NCI-H1694 treated with DMSO at 0.1 percent for 48 hours (cell line): ENCODE data around the gene AGBL1.
A peak's percentile ranks its signal among the peaks of the same experiment; 100 is the strongest.

Experiments
- DNase-seq: peaks from one replicate; lab custom pipeline; 2025; lab: John Stamatoyannopoulos, UW

AGBL1 gene

DNA sequence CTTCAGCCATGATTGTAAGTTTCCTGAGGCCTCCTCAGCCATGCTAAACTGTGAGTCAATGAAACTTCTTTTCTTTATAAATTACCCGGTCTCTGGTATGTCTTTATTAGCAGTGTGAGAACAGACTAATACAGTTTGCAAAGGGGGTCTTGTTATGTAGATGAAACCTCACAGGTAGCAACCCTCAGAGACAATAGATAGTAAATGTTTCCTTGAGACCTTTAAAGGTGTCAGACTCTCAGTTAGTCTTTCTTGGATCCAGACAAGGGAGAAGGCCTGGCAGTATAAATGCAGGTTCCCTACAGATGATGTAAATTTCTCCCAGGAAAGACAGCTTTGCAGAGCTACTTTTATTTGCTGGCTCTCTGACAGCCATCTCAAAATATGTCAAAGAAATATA is 510.8 kb downstream of the AGBL1 start:
- no peak for DNase-seq

DNA sequence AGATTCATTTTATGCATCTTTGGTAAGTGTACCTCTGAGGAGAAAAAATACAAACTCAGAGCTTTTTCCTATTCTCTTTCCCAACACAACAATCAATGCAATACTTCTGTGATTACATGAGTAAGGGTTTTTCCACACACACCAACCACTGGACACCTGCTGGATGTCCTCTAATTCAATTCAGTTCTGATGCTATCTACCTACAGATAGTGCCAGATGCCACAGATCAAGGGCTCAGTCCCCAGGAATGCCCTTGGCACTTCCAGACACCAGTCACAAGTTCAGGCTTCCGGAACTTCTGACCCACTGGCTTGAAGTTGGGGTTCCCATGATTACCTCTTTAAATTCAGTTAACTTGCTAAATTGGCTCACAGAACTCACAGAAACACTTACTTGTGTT is 511.5 kb downstream of the AGBL1 start:
- no peak for DNase-seq

DNA sequence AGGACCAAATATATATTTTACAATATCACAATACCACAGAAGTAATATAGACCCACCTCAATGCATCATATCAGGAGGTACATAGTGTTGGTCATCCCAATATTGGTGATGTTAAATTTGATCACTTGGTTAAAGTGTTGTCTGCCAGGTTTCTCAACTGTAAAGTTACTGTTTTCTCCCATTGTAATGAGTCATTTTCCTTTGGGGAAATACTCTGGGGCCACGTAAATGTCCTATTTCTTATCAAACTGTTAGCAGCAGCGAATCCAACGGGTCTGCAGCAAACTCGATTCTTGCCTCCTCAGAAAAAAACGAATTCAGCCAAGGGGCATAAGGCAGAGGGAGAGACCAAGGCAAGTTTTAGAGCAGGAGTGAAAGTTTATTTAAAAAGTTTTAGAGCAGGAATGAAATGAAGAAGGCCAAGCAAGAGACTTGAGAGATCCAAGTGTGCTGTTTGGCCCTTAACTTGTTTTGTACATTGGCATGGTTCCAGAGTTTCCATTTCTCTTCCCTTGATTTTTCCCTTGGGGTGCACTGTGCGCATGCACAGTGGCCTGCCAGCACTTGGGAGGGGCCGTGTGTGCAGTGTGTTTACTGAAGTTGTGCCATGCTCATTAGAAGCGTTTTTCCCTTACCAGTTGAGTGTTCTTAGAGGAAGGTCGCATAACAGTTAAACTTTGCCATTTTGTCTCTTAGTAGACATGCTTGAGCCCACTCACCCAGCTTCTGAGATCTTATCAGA is 512.5 kb downstream of the AGBL1 start:
- no peak for DNase-seq

DNA sequence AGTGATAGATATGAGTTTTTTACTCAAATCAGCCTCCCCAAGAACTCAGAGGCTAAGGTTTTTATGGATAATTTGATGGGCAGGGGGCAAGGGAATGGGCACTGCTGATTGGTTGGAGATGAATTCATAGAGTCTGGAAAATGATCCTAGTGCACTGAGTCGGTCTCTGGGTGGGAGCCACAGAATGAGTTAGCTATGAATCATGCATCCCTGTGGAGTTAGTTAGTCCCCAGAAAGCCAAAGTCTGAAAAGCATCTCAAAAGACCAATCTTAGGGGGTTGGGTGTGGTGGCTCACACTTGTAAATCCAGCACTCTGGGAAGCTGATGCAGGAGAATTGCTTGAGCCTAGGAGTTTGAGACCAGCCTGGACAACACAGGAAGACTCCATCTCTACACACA is 516.1 kb downstream of the AGBL1 start:
- DNase-seq, result no peak

DNA sequence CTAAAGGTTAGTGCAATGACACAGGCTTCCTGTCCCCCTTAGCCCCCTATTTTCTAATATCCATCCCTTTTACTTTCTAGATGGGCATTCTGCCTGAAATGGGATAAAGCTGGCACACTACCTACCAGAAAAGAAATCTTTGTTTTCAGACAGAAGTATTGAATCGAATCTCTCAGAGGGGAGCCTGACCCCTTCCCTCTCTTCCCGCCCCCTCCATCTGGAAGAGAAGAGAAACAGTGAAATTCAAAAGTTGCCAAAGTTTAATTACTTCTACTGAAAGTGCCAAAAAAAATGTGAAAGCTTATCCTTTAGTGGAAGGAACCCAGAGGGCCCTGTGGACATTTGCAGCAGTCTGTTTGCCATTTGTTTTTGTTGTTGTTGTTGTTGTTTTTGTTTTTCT is 523.8 kb downstream of the AGBL1 start:
- DNase-seq, result no peak

DNA sequence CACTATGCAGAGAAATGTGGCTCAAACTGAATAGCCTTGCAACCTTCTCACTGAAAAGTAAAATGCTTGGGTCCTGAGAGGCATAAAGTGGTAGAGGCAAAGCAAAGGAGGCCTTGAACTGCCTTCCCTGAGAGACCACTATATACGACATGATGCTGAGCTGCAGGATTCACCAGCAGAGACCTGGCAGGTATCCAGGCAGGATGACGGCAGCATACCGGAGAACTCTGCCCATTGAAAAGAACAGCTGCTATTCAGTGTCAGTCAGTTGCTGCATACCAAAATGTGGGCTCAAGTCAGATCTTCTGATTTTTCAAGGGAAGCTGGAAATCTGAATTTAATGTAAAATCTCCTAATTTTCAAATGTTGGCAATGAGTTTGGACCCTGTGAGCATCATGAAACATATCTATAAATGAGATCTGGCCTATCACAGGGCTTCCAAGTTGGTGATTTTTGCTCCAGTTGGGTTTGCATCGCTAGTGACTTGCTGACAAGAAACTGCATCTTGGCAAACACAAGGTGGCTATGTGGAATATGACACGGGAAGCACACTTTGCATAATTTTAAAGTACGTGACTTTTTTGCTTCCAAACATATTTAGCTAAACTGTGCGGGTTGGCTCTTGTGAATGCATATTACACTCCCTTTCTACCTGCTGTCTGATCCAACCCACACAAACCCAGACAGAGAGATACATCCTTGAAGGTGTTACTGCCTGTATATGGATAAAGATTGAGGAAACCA is 529.0 kb downstream of the AGBL1 start:
- peak; percentile 78 for DNase-seq

DNA sequence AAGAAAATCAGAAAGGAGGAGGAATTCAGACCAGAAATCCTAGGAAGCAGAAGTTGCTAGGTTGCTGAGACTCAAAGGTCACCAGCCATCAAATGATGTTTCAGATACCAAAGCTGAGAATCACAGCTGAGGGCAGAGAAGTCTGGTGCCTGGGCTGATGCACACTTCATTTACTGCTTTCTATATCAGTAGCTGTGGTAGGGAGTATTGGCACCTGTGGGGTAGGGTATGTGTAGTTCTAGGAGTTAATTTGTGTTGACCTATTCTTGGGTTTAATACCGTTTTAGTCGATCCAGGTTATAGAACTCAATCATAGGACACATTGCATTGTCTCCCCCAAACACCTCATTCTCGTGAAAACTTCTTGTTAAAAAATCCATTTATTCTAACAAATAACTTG is 529.6 kb downstream of the AGBL1 start:
- DNase-seq, result no peak

DNA sequence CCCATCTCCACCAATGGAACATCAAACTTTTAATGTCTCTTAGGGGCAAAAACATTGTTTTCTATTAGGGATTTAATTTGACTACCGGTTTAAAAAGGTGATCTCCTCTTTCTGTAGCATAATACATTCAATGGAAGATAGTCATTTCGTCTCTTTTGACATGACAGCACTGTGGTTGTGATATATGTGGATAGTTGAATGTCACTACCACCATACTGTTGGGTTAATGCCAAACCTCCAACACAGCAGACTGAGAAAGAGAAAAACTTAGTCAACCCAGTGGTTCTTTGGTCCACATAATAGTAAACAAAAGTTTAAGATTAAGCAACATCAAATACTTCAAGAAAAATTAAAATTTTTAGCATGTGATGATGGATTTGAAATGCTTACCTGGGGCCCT is 530.4 kb downstream of the AGBL1 start:
- DNase-seq, result no peak

DNA sequence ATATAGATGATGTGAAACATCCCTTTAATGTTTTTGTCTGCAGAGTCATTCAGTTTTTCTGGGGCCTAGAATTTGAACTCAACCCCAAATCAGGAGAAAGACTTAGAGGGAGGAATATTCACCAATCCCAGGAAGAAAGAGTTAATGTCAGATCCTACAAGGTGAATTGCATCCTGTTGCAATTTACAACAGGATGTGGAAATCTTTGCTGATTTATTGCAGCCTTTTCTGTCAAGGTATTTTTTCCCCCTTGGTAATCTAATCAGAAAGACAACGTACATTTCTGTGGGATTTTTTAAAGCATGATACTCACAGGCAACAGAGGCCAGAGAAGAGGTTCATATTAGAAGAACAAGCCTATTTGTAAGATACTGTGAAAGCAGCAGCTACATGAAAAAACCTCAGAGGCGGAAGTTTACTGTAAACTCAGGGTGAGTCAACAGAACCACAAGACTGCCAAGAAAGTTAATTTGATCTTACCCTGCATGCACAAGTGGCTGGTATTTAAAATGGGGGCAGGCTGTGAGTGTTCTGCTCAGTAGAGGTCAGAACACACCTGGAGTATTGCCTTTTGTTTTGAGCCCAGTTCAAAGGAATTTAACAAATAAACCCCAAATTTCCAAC is 531.9 kb downstream of the AGBL1 start:
- no peak for DNase-seq

DNA sequence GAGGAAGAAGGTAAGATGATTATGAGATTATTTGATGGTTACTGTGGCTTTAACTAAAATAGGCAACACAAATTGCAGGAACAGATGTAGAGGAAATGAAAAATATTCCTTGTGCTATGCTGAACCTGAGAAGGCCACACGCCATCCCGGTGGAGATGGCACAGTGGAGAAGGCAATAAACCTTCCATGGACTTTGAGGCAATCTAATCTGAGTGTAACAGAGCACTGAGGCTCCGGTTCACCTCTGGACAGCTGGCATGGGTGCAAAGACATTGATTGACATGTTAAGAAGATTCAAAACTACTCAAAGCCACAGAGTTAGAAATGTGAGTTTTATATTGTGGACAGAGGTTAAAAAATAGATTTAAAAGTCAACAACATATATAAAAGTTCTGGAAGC is 535.7 kb downstream of the AGBL1 start:
- DNase-seq, result no peak

DNA sequence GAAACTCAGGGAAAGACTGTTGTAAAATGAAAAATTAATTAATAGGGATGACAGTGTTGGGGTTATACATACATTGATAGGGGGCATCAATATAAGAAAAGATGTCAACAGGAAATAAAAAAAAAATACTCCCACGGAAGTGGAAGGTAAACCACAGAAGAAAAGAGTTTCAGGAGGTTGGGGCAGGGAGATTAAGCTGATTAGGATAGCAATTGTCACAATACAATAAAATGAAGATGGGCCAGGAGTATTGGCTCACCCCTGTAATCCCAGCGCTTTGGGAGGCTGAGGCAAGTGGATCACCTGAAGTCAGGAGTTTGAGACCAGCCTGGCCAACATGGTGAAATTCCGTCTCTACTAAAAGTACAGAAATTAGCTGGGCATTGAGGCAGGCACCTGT is 536.1 kb downstream of the AGBL1 start:
- DNase-seq, result no peak

DNA sequence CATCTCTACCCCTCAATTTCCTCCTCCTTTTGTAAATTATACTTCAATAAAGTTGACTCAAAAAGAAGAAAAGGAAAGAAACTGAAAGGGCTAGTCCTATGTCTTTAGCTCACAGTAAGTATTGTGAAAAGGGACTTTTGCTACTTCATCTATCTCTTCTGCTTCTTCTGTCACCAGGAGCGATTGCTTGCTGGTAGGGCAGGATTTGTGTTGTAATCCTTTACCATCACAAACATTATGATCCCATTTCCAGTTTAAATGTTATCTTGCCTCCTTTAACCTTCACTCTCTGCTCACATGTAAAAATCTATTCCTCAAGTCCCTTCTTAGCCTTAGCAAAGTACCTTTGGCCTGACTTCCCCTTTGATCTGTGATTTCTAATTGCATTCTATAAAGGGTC is 537.1 kb downstream of the AGBL1 start:
- no peak for DNase-seq

DNA sequence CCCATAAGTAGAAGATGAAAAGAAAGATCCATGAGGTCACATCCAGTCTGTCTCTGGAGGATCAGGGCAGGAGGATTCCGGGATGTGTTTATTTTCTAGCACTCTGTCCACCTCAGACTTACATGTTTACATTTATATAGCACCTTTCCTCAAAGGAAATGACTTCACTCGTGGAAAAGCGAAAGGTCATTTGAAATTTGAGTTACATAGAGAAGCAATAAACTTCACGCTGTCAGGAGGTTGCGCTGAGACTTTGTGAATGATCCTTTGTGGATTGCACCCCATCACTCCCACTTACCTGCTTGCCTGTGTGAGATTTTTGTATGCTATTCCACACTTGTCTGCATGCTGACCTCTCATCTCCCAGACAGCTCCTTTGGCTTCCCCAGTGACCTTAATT is 540.5 kb downstream of the AGBL1 start:
- DNase-seq, result no peak

DNA sequence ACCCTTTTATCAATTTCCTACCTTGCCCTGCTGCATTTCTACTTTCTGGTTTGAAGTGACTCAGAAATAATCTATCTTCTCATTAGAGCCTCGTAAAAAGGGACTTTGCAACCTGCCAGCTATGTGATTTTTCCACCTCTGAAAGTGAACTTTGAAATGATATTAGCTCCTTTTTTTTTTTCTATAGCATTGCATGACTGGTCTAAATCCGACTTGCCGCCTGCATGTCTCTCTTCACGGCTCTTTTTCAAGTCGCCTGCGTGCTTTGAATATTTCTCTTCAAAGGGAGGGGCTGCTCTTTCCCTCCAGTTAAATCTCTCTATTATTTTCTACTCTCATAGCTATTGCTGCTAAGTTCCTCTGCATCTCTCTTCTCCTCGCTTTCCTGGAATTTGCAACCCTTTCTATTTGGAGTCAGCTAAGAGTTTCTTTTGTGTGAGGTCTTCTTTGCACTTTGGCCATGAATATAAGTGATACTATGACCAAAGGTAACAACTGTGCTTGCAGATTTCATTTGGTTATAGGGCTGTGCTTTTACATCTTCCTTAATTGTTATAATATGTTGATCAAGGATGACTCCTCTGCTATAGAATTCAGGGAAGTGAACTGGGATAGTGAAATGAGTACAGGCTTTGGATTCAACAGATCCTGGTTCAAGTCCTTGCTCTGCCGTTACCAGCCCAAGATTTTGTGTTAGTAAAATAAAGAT is 541.1 kb downstream of the AGBL1 start:
- no peak for DNase-seq

DNA sequence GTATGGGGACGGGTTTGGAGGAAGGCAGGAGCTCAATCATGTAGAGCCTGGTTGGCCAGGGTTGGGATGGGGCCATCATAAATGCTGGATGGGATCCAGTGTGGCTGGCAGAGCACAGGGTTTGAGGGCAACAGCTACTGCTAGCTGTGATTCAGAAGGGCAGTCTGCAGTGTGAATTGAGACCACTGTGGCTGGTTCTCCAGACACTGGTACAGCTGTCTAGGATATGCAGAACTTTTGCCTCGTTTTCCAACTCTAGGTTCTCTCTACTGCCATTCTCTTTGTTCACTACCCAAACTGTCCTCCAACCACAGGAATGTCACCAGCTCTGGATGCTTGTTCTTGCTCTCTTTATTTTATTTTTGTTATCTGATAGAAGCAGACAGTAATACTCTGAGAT is 543.6 kb downstream of the AGBL1 start:
- DNase-seq, result no peak

DNA sequence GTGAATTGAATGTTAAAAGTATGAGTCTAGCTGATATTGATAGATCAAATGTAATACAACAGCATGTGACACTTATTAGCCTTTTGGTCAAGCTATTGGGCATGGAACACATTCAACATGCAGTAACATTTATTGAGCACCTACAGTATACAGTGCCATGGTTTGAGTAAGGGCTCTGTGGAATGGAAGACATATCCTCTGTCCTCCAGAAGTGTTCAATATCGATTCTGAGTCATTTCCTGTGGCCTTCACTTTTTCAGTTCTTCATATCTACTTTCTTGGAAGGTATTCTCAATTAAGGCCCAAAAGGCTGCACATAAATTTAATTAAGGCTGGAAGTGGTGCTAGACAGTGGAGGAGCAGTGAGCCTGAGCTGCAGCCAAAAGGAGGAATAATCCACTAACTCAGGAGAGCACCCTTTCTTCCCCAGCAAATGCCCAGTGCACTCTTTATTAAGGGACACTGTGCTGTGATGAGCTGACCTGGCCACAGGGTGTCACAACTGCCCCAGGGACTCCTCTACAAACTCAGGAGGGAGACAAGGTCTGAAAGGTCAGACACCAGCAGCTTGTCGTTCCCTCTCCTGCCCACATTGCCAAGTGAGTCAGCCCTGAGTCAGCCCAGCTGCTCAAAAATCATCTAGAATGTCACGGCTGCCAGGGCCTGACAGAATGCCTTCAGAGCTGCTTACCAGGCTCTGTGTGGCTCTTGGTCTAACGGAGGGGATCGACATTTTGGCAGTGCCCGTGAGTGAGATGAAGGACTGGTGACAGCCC is 544.8 kb downstream of the AGBL1 start:
- peak; percentile 47 for DNase-seq

DNA sequence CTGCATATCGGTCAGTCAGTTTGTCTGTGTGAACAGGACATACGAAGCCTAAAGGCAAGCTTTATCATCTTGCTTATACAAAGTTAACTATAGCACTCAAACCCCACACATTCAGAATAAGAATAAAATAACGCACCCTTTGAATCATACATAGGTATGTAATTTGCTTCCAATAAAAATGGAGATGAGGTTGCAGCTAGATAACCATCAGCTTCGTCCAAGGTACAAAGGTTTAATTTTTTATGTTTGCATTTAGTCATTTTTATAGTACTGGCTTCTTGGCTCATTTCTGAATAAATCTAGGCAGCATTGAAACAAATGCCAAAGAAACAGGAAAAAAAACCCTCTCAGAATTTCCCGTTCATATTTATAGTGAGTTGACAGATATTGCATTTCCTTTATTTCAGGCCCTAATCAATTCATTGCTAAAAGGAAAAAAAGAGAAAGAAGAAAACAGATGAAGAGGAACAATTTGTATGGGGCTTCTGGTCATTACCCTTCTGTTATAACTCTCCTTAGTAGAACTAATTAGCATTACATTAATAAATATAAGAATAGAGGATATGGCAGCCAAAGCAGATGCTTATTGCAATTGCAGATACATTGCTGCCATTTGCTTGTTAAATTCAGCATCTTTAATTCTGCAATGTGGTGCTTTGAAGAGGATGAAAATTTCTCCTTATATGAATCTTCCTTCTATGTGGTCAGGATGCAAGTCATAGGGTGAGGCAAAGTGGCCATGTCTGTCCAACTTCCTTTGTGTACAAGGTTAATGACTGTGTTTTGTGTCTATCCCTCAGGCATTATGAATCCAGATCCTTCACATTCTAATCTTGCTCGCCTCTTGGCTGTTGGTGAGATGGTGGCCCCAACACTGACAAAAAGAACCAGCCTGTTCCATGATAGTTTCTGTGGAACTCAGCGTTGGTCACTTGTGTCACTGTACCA is 550.0 kb downstream of the AGBL1 start:
- no peak for DNase-seq

DNA sequence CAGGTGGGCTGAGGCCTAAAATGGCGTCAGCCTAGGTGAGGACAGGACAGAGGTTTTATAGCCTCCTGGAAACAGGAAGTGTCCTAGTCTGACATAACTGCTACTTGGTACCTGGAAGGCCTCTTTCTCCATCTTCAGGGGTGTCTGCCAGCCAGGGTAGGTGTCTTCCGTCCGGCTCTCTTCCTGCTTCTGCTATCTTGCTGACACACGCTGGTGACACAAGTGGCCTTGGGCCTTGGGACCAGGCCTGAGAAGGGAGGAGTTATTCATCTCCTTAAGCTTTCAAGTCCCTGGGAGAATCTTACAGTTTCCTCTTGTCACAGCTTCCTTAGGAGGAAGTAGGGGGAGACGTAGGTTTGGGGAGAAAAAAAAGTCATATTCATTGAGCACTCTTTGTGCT is 551.3 kb downstream of the AGBL1 start:
- no peak for DNase-seq

DNA sequence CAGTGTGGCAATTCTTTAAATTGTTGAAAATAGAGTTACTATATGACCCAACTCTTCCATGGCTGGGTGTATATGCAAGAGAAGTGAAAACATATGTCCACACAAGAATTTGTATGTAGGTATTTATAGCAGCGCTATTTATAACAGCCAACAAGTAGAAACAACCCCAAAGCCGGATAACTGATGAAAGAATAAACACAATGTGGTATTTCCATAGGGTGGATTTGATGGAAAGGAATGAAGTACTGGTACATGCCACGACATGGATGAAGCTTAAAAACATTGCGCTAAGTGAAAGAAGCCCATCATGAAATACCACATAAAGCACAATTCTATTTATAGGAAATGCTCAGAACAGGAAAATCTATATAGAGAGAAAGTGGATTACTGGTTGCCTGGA is 554.5 kb downstream of the AGBL1 start:
- DNase-seq, result no peak

DNA sequence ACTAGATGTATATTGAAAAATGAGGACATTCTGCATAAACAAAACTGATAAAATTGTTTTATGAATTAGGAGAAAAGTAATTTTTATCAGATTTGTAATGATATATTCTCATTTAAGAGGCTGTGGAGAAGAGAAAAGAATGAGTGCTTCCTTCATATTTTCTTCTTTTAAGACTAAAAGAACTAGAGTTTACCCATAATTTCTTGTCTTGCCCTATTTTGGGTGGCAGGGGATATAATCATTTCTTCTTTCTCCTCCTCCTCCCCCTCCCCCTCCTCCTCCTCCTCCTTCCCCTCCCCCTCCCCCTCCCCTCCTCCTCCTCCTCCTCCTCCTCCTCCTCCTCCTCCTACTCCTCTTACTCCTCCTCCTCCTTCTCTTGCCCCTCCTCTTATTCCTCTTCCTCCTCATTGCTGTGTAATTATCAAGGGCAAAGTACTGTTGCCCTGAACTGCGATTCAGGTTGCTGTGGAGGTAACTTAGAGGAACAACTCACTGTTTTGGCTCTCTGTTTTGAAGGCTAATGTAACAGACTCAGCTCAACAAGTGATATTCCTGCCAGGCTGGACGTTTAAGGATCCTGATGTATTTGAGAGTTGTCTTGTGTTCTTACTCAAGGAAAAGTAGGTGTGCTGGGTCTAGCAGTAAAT is 555.4 kb downstream of the AGBL1 start:
- DNase-seq, result no peak
